CD4-positive, alpha-beta T cell treated with Interleukin-17A for 4 hours (primary cell): Measurements from ENCODE around the gene CCDC141.

Source experiments
- DNase-seq: peaks from one replicate; pipeline ENCODE4 v3.0.0-alpha.2; 2020; ENCODE audit warnings: mixed read lengths

Gene CCDC141

GRCh38 chr2:178905261-178905660 lies 144.7 kb downstream of the CCDC141 start:
- no peak for DNase-seq

GRCh38 chr2:178899656-178900055 lies 150.3 kb downstream of the CCDC141 start:
- DNase-seq = no peak

GRCh38 chr2:178895872-178896271 lies 154.1 kb downstream of the CCDC141 start:
- DNase-seq = no peak

GRCh38 chr2:178895171-178895570 lies 154.8 kb downstream of the CCDC141 start:
- DNase-seq = no peak

GRCh38 chr2:178892751-178893625 lies 156.9 kb downstream of the CCDC141 start:
- no peak for DNase-seq

- DNase-seq = no peak
Measured at GRCh38 chr2:178891959-178892485, 157.9 kb downstream of the CCDC141 start.

GRCh38 chr2:178891265-178891958 lies 158.5 kb downstream of the CCDC141 start:
- DNase-seq = peak; percentile 66

- DNase-seq = no peak
Measured at GRCh38 chr2:178886006-178886405, 163.9 kb downstream of the CCDC141 start.

- DNase-seq = no peak
Measured at GRCh38 chr2:178884440-178884839, 165.5 kb downstream of the CCDC141 start.

- no peak for DNase-seq
Measured at GRCh38 chr2:178882666-178883440, 167.1 kb downstream of the CCDC141 start.

- DNase-seq = no peak
Measured at GRCh38 chr2:178881075-178881474, 168.9 kb downstream of the CCDC141 start.

GRCh38 chr2:178880257-178880656 lies 169.7 kb downstream of the CCDC141 start:
- DNase-seq = no peak

- DNase-seq = no peak
Measured at GRCh38 chr2:178877874-178878273, 172.1 kb downstream of the CCDC141 start.

- no peak for DNase-seq
Measured at GRCh38 chr2:178874529-178875240, 175.3 kb downstream of the CCDC141 start.

GRCh38 chr2:178873912-178874311 lies 176.0 kb downstream of the CCDC141 start:
- DNase-seq = no peak

- no peak for DNase-seq
Measured at GRCh38 chr2:178871536-178871935, 178.4 kb downstream of the CCDC141 start.

GRCh38 chr2:178870703-178871102 lies 179.2 kb downstream of the CCDC141 start:
- DNase-seq = no peak

GRCh38 chr2:178865999-178866398 lies 183.9 kb downstream of the CCDC141 start:
- DNase-seq = no peak

GRCh38 chr2:178865146-178865936 lies 184.6 kb downstream of the CCDC141 start:
- DNase-seq = no peak

- no peak for DNase-seq
Measured at GRCh38 chr2:178863856-178864620, 185.9 kb downstream of the CCDC141 start.
